Glutamatergic neuron (in vitro differentiated cells): ENCODE results near the gene FGGY. TPM values are rescaled to one million over a fixed set of nuclear protein-coding genes. Genes with fewer than 3 reads are reported as not detected.
A peak's percentile ranks its signal among the peaks of the same experiment; 100 is the strongest.

Experiments
- DNase-seq: peaks from one replicate; pipeline ENCODE4 v3.0.0; 2022
- H3K27ac Mint-ChIP-seq: one replicate; pipeline ENCODE4 v1.8.0; 2020; ENCODE audit warnings: mild to moderate bottlenecking, mixed read lengths, inconsistent platforms; ENCODE audit not compliant: unreplicated experiment
- H3K27me3 Mint-ChIP-seq: one replicate; pipeline ENCODE4 v1.8.0; 2020; ENCODE audit warnings: mild to moderate bottlenecking, moderate library complexity, mixed read lengths, inconsistent platforms; ENCODE audit not compliant: unreplicated experiment
- H3K36me3 Mint-ChIP-seq: one replicate; pipeline ENCODE4 v1.8.0; 2020; ENCODE audit warnings: mild to moderate bottlenecking, mixed read lengths, inconsistent platforms; ENCODE audit not compliant: unreplicated experiment
- H3K4me1 Mint-ChIP-seq: one replicate; pipeline ENCODE4 v1.8.0; 2020; ENCODE audit warnings: mild to moderate bottlenecking, low read depth, mixed read lengths, inconsistent platforms; ENCODE audit not compliant: unreplicated experiment
- H3K4me3 Mint-ChIP-seq: one replicate; pipeline ENCODE4 v1.8.0; 2020; ENCODE audit warnings: mild to moderate bottlenecking, mixed read lengths, inconsistent platforms; ENCODE audit not compliant: unreplicated experiment
- H3K9me3 Mint-ChIP-seq: one replicate; pipeline ENCODE4 v1.8.0; 2020; ENCODE audit warnings: mild to moderate bottlenecking, moderate library complexity, mixed read lengths, inconsistent platforms; ENCODE audit not compliant: unreplicated experiment
- total RNA-seq: library from RNA; stranded (reverse); fragmentation: NEBNext Ultra II Directional; extraction: Animal tissue kit (Norgen Biotek cat#: 25700); gene quantifications from one replicate; pipeline ENCODE4 v1.2.1, GENCODE V29; 2021; ENCODE audit not compliant: unreplicated experiment
- TF ChIP-seq, protein P1 (sequence below): fragments of 200-600 bp; sonication (generic); IDR thresholded peaks from one replicate; pipeline ENCODE4 v1.5.0; 2021; ENCODE audit not compliant: partially characterized antibody, unreplicated experiment

Gene FGGY
- total RNA-seq, 1 donor from 2014 or later, result 11.6 TPM

DNA sequence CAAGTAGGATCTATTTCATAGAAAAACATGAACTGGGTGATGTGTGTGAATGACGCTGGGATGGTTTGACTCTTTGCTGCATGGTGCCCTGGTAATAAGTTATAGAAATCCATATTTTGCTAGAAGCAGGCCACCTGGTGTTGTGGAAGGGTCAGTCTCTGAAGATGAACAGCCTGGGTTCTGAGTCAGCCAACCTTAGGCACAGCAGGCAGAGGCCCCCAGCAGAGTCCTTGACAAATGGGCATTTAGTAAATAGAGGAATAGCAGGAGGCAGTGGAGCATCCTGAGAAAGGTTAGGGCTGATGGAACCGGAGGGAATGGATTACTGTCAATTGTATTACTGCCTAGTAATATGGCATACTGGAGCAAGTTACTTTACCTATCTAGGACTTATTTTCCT is 20.9 kb downstream of the FGGY start:
- DNase-seq, result no peak
- Mint-ChIP-seq H3K36me3 (no peaks in the 10 kb centered on the region), H3K4me3 (no peak overlapping the region), H3K27me3 (peaks cover 6% of the 10 kb centered on the region), H3K4me1 (peaks cover 23% of the 10 kb centered on the region), H3K9me3 (peaks cover 6% of the 10 kb centered on the region), H3K27ac (no peak overlapping the region)
- TF ChIP-seq, protein P1, sequence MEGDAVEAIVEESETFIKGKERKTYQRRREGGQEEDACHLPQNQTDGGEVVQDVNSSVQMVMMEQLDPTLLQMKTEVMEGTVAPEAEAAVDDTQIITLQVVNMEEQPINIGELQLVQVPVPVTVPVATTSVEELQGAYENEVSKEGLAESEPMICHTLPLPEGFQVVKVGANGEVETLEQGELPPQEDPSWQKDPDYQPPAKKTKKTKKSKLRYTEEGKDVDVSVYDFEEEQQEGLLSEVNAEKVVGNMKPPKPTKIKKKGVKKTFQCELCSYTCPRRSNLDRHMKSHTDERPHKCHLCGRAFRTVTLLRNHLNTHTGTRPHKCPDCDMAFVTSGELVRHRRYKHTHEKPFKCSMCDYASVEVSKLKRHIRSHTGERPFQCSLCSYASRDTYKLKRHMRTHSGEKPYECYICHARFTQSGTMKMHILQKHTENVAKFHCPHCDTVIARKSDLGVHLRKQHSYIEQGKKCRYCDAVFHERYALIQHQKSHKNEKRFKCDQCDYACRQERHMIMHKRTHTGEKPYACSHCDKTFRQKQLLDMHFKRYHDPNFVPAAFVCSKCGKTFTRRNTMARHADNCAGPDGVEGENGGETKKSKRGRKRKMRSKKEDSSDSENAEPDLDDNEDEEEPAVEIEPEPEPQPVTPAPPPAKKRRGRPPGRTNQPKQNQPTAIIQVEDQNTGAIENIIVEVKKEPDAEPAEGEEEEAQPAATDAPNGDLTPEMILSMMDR, result no peak

DNA sequence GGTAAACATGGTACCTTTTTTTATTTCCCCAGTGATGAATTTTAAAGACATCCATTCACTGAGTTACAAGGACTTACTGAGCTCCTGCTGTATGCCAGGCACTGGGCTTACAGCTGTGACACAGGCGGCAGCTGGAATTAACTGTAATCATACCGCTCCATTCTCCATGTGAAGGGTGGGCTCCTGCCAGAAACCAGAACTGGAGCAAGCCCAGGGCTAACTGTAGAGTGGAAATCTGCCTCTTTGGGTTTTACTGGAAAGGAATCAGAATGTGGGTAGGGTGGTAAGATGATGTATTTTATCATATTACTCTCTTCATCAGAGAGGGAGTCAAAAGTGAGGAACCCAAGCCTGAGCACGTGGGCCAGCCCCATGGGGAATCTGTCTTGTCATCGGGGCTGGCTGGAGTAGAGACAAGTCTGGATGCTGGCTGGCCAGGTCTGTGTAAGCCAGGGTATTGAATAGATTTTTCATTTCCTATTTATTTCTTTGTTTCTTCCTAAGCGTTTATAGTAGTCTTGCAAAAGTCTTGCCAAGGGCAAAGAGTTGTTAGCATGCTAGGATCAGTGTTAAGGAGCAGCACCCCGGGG is 21.5 kb downstream of the FGGY start:
- Mint-ChIP-seq H3K36me3 (no peaks in the 10 kb centered on the region), H3K9me3 (peaks cover 7% of the 10 kb centered on the region), H3K27ac (no peak overlapping the region), H3K4me3 (peak overlapping the region; percentile 30), H3K27me3 (peaks cover 6% of the 10 kb centered on the region), H3K4me1 (peaks cover 29% of the 10 kb centered on the region)
- DNase-seq, result no peak
- TF ChIP-seq, protein P1, result no peak

DNA sequence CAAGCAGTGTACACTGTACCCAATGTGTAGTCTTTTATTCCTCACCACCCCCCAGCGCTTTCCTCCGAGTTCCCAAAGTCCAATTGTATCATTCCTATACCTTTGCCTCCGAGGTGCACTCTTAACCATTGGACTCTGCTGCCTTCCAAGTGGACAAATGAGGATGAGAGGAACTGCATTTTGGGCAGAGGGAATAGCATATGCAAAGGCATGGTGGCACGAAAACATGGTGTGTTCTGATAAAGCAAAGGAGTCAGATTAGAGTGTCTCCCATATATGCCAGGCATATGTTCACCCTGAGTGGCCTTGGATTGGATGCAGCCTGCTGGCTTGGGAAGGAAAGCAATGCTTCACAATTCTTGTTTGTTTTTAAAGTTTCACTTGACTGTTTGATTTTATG is 25.5 kb downstream of the FGGY start:
- TF ChIP-seq, protein P1, result no peak
- DNase-seq, result no peak
- Mint-ChIP-seq H3K9me3 (peaks cover 7% of the 10 kb centered on the region), H3K27ac (peak overlapping the region; percentile 92), H3K4me1 (peaks cover 32% of the 10 kb centered on the region), H3K27me3 (peaks cover 3% of the 10 kb centered on the region), H3K36me3 (no peaks in the 10 kb centered on the region), H3K4me3 (no peak overlapping the region)

DNA sequence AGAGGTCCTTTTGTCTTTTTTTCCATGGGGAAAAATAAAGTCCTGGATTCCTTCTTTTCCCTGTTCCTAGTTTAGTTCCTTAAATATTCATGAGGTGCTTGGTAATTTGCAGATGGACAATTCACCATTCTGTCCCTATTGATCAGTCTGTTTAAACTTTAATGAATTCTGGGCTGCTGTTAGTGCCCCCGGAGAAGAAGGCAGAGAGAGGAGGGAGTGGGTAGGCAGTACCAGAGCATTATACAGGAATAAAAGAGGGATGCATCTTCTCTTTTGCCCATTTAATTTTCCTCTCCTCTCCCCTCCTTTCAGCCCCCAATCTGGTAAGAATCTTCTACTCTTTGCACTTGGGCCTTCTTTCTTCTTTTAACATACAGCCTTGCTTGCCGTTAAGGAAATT is 25.9 kb downstream of the FGGY start:
- Mint-ChIP-seq H3K9me3 (peaks cover 7% of the 10 kb centered on the region), H3K36me3 (no peaks in the 10 kb centered on the region), H3K4me1 (peaks cover 29% of the 10 kb centered on the region), H3K27me3 (peaks cover 3% of the 10 kb centered on the region), H3K4me3 (no peak overlapping the region), H3K27ac (peak overlapping the region; percentile 92)
- no peak for DNase-seq
- TF ChIP-seq, protein P1, result no peak

DNA sequence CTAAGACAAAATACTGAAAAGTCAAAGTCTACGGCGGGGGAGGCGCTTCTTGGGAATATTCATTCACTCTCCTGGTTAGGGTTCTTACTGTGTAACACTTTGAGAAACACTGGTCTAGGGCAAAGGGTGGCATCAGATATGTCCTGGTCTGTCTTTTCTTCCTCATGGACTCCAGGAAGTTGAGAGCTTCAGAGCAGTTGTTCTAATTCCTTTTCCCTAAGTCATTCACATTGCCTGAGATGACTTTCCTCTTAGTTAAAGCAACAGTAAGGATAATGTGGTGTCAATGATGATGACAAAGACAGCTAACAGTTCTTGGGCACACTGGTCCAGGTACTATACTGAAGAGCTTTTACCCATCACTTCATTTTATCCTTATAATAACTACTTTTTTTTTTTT is 27.0 kb downstream of the FGGY start:
- Mint-ChIP-seq H3K9me3 (peaks cover 7% of the 10 kb centered on the region), H3K27ac (no peak overlapping the region), H3K36me3 (no peaks in the 10 kb centered on the region), H3K4me3 (no peak overlapping the region), H3K4me1 (peaks cover 27% of the 10 kb centered on the region), H3K27me3 (peaks cover 3% of the 10 kb centered on the region)
- DNase-seq, result no peak
- TF ChIP-seq, protein P1, result no peak
